Measurements from ENCODE around the gene APBA2. TPM values are rescaled to one million over a fixed set of nuclear protein-coding genes. Genes with fewer than 3 reads are reported as not detected.

APBA2 gene
- total and polyA plus RNA-seq, 2 donors = 6.7 to 15.3 TPM

DNA sequence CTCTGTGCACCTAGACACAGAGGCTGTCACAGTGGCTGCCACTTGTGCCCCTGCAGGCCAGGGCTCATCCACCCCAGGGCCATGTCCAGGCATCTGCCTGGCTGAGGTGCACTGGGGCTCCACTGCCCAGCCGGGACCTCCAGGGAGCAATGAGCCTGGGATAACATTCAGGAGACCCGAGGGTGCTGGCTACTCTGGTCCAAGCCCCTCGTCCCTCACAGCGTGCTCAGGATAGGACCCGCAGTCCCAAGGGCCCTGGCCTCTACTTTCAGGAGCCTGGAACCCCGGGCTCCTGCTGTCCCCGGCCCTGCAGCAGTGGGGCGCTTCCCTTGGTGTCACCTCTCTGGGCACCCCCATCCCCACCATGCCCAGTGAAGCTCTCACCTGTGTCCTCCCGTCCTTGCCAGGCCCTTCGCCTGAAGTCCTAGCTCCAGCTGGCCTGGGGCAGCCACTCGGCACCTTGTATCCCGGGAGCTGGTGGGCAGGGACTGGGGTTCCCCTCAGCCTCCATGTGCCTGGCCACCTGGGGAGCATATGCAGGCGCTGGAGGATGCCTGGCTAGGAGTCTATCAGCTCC is 226.0 kb downstream of the APBA2 start:
- 97% methylated on average over 13 of the region's 13 CpGs for WGBS
- H3K27me3 ChIP-seq (ENCODE audit: control insufficient read depth in 2 of 2, insufficient read depth in 1 of 2, low read length in 1 of 2) = peaks cover 0 to 12% of the 10 kb centered on the region in 2 donors
- no peak for DNase-seq (ENCODE audit: low read depth in 6 of 9, low spot score in 9 of 9)
- H3K4me1 ChIP-seq (ENCODE audit: control insufficient read depth in 2 of 2, insufficient read depth in 2 of 2, low read length in 2 of 2) = peaks cover 0 to 16% of the 10 kb centered on the region in 2 donors
- no peak overlapping the region for H3K4me3 ChIP-seq (ENCODE audit: low read length in 2 of 2)
- H3K36me3 ChIP-seq (ENCODE audit: control insufficient read depth in 2 of 2, insufficient read depth in 2 of 2, low read length in 1 of 2) = no peaks in the 10 kb centered on the region
- H3K27ac ChIP-seq (ENCODE audit: low read depth in 1 of 2, low read length in 1 of 2) = no peak overlapping the region
- H3K9me3 ChIP-seq (ENCODE audit: control insufficient read depth in 2 of 2, insufficient read depth in 1 of 2, low read length in 1 of 2) = no peaks in the 10 kb centered on the region

DNA sequence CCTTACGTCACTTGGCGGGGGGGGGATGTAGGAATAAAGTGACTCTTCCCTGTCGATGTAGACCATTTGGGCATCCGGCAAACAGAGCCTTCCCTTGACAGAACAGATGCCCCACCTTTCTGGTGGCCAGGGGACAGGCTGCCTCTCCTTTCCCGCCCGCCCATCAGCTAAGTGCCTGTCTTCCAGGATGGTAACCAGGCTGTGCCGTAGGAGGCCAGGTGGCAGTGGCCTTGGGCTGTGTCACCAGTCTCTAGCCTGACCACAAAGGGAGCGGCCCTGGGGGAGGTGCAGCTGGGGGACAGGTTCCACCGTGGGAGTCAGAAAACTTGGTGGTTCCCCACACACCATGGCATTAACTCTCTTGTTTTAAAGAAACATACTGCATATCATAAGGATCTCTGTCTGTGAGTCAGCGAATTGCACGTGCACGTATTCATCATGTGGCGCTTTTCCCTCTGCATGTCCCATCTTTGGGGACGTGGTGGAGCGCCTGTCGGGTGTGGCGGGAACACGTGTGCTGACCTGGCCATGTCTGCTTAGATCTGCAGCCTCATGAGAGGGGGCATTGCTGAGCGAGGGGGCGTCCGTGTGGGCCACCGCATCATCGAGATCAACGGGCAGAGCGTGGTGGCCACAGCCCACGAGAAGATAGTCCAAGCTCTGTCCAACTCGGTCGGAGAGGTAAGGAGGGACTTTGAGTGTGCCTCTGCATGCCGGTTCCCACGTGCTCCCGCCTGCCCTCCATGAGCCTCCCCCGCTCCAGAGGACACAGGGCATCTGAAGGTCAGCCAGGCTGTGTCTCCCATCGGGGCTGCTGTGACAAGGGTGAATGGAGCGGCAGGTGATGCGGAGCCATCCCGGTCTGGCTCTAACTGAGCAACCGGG is 227.8 kb downstream of the APBA2 start:
- Histone ChIP-seq H3K27me3 (ENCODE audit: control insufficient read depth in 2 of 2, insufficient read depth in 1 of 2, low read length in 1 of 2) (peaks cover 0 to 12% of the 10 kb centered on the region in 2 donors), H3K27ac (ENCODE audit: low read depth in 1 of 2, low read length in 1 of 2) (no peak overlapping the region), H3K36me3 (ENCODE audit: control insufficient read depth in 2 of 2, insufficient read depth in 2 of 2, low read length in 1 of 2) (no peaks in the 10 kb centered on the region), H3K4me1 (ENCODE audit: control insufficient read depth in 2 of 2, insufficient read depth in 2 of 2, low read length in 2 of 2) (peaks cover 0 to 16% of the 10 kb centered on the region in 2 donors), H3K4me3 (ENCODE audit: low read length in 2 of 2) (no peak overlapping the region), H3K9me3 (ENCODE audit: control insufficient read depth in 2 of 2, insufficient read depth in 1 of 2, low read length in 1 of 2) (no peaks in the 10 kb centered on the region)
- WGBS = 86% methylated on average over 37 of the region's 37 CpGs
- DNase-seq (ENCODE audit: low read depth in 6 of 9, low spot score in 9 of 9) = no peak

DNA sequence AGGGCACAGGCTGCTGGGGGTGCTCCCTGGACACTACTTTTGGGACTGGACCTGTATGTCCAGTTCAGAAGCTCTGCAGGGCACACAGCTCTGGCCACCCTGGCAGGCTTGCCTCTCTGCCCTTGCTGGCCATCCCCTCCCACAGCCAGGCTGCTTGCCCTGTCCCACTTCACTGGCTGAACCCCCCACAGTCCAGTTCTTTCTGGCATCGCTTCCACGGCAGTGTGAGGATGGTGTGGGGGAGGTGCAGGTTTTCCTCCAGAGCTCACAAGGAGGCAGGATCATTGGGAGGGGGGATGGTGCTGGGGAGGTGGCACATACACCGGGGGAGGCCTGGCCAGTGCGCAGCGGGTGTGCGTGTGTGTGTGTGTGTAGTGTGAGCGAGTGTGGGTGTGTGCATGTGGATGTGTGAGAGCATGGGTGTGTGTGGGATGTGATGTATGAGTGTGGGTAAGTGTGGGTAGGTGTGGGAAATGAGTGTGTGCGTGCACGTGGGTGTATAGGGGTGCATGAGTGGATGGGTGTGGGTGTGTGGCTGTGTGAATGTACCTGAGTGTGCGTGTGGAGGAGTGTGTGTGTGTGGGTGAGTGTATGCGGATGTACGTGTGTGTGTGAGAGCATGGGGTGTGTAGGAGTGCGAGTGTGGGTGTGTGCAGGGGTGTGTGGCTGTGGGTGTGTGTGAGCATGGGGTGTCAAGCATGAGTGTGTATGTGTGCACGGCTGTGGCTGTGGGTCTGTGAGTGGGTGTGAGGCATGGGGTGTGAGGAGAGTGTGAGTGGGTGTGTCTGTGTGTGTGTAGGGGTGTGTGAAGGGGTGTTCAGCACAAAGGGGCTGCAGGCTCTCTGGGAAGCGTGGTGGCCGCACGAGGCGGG is 228.7 kb downstream of the APBA2 start:
- 62% methylated on average over 18 of the region's 18 CpGs for WGBS
- Histone ChIP-seq H3K4me3 (ENCODE audit: low read length in 2 of 2) (no peak overlapping the region), H3K9me3 (ENCODE audit: control insufficient read depth in 2 of 2, insufficient read depth in 1 of 2, low read length in 1 of 2) (no peaks in the 10 kb centered on the region), H3K27me3 (ENCODE audit: control insufficient read depth in 2 of 2, insufficient read depth in 1 of 2, low read length in 1 of 2) (peaks cover 0 to 12% of the 10 kb centered on the region in 2 donors), H3K4me1 (ENCODE audit: control insufficient read depth in 2 of 2, insufficient read depth in 2 of 2, low read length in 2 of 2) (peaks cover 0 to 16% of the 10 kb centered on the region in 2 donors), H3K36me3 (ENCODE audit: control insufficient read depth in 2 of 2, insufficient read depth in 2 of 2, low read length in 1 of 2) (no peaks in the 10 kb centered on the region), H3K27ac (ENCODE audit: low read depth in 1 of 2, low read length in 1 of 2) (no peak overlapping the region)
- no peak for DNase-seq (ENCODE audit: low read depth in 6 of 9, low spot score in 9 of 9)

DNA sequence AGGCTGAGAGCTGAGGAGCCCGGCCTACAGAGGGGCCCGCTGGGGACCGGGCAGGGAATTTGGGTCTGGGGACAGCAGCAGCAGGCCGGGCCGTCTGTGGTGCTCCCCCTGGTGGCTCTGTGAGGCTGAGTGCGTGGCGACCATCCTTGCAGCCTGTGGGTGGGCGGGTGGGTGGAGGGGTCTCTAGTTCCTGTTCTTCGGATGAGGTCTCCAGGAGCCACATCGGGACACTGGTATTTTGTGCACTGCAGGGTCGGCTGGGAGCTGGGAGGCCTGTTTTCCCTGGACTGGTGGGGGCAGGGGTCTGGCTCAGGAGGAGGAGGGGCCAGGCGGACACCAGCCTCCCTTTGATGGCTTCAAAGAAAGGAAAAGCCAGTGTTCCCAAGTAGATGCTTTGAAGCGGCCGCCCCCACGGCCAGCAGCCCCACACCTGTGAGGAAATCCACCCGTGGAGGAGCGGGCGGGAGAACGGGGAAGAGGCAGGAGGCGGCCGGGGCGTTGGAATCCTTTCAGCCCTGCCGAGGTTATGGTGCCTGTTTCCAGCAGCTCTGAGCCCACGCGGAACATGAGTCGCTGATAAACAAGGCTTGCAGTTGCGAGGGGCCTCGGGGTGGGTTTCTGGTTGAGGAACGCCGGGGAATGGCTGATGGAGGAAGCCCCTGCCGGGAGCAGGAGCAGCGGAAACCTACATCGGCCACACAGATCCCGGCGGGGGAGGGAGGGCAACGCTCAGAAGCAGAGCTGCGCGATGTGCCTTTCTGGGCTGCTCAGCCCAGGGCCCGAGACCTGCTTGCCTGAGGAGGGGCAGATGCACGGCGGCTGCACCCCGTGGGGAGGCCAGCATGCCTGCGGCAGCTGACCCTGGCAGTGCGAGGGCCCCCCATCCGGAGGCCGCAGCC is 229.6 kb downstream of the APBA2 start:
- peak in 2 of 9 donors; percentile 28 for DNase-seq (ENCODE audit: low read depth in 6 of 9, low spot score in 9 of 9)
- Histone ChIP-seq H3K27ac (ENCODE audit: low read depth in 1 of 2, low read length in 1 of 2) (no peak overlapping the region), H3K36me3 (ENCODE audit: control insufficient read depth in 2 of 2, insufficient read depth in 2 of 2, low read length in 1 of 2) (no peaks in the 10 kb centered on the region), H3K4me1 (ENCODE audit: control insufficient read depth in 2 of 2, insufficient read depth in 2 of 2, low read length in 2 of 2) (peaks cover 0 to 16% of the 10 kb centered on the region in 2 donors), H3K4me3 (ENCODE audit: low read length in 2 of 2) (peak overlapping the region; percentile 25 to 40), H3K27me3 (ENCODE audit: control insufficient read depth in 2 of 2, insufficient read depth in 1 of 2, low read length in 1 of 2) (peaks cover 0 to 12% of the 10 kb centered on the region in 2 donors), H3K9me3 (ENCODE audit: control insufficient read depth in 2 of 2, insufficient read depth in 1 of 2, low read length in 1 of 2) (no peaks in the 10 kb centered on the region)
- WGBS = 6% methylated on average over 46 of the region's 46 CpGs

DNA sequence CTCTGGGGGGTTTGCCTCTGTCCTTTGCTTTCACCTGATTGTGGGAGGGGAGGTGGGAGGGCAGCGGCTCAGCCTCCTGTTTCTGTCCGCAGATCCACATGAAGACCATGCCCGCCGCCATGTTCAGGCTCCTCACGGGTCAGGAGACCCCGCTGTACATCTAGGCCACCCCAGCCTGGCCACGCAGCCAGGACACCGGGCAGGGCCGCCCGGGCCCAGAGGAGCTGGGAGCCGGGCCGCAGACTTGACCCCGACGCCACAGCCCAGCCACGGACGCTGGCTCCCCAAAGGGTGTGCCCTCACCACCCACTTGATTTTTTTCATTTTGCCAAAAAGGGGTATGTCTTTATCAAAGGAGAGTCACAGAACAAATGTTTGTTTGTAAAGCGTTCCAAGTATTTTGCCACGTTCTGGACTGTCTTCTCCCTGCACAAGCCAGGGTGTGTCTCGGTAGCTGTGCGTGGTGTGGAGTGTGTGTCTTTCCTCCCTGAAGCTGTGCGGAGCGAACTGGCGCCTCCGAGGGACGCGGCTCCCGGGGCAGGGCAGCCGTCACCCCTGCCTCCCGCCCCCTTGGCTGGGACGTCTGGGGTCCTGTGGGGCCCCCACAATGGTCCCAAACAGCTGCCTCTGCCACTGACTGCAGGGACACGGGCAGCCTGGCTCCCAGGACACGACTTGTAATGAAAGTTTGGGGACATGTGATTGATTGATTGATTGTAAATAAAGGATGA is 231.4 kb downstream of the APBA2 start:
- peaks cover 0 to 16% of the 10 kb centered on the region in 2 donors for H3K4me1 ChIP-seq (ENCODE audit: control insufficient read depth in 2 of 2, insufficient read depth in 2 of 2, low read length in 2 of 2)
- H3K27ac ChIP-seq (ENCODE audit: low read depth in 1 of 2, low read length in 1 of 2) = no peak overlapping the region
- peaks cover 0 to 12% of the 10 kb centered on the region in 2 donors for H3K27me3 ChIP-seq (ENCODE audit: control insufficient read depth in 2 of 2, insufficient read depth in 1 of 2, low read length in 1 of 2)
- H3K36me3 ChIP-seq (ENCODE audit: control insufficient read depth in 2 of 2, insufficient read depth in 2 of 2, low read length in 1 of 2) = no peaks in the 10 kb centered on the region
- no peaks in the 10 kb centered on the region for H3K9me3 ChIP-seq (ENCODE audit: control insufficient read depth in 2 of 2, insufficient read depth in 1 of 2, low read length in 1 of 2)
- H3K4me3 ChIP-seq (ENCODE audit: low read length in 2 of 2) = no peak overlapping the region
- DNase-seq (ENCODE audit: low read depth in 6 of 9, low spot score in 9 of 9) = no peak
- WGBS = 96% methylated on average over 32 of the region's 32 CpGs

DNA sequence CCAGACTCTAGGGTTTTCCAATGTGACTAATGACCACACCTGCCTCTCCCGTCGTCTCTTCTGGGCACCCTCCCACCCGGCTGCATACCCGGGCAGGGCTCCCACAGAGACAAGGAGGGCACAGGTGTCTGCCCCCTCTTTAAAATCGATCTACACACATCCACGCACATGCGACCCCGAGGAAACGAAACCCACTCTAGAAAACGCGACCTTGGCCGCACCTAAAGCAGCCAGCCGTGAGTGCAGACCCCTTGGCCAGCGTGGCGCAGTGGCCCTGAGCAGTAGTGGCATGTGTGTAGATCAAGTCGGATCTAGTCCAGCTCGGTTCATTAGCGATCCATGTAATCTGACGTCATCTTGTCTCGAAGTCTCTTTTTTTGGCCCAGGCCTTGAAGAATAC is 232.0 kb downstream of the APBA2 start:
- Histone ChIP-seq H3K4me3 (ENCODE audit: low read length in 2 of 2) (no peak overlapping the region), H3K27ac (ENCODE audit: low read depth in 1 of 2, low read length in 1 of 2) (no peak overlapping the region), H3K27me3 (ENCODE audit: control insufficient read depth in 2 of 2, insufficient read depth in 1 of 2, low read length in 1 of 2) (peaks cover 0 to 12% of the 10 kb centered on the region in 2 donors), H3K36me3 (ENCODE audit: control insufficient read depth in 2 of 2, insufficient read depth in 2 of 2, low read length in 1 of 2) (no peaks in the 10 kb centered on the region), H3K4me1 (ENCODE audit: control insufficient read depth in 2 of 2, insufficient read depth in 2 of 2, low read length in 2 of 2) (peaks cover 0 to 16% of the 10 kb centered on the region in 2 donors), H3K9me3 (ENCODE audit: control insufficient read depth in 2 of 2, insufficient read depth in 1 of 2, low read length in 1 of 2) (no peaks in the 10 kb centered on the region)
- 97% methylated on average over 20 of the region's 20 CpGs for WGBS
- no peak for DNase-seq (ENCODE audit: low read depth in 6 of 9, low spot score in 9 of 9)

DNA sequence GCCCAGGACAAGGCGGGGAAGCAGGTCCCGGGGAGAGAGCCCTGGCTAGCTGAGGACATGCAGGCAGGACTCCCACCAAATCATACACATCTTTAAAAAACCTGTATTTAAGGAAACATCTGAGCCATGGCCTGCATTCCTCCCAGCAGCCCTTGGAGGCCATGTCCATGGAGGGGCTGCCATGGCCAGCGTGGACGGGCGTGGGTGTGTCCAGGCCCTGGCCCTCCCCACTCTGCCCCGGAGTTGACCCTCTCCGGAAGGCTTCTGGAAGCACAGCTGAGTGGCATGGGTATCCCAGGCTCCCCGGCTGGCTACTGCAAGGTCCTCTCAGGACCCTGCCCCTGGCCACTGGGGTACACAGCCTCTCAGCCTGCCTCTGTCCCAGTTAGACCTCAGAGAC is 234.1 kb downstream of the APBA2 start:
- no peaks in the 10 kb centered on the region for H3K36me3 ChIP-seq (ENCODE audit: control insufficient read depth in 2 of 2, insufficient read depth in 2 of 2, low read length in 1 of 2)
- H3K27ac ChIP-seq (ENCODE audit: low read depth in 1 of 2, low read length in 1 of 2) = no peak overlapping the region
- no peak for DNase-seq (ENCODE audit: low read depth in 6 of 9, low spot score in 9 of 9)
- H3K4me3 ChIP-seq (ENCODE audit: low read length in 2 of 2) = no peak overlapping the region
- peaks cover 0 to 2% of the 10 kb centered on the region in 2 donors for H3K9me3 ChIP-seq (ENCODE audit: control insufficient read depth in 2 of 2, insufficient read depth in 1 of 2, low read length in 1 of 2)
- WGBS = 84% methylated on average over 8 of the region's 8 CpGs
- peaks cover 0 to 11% of the 10 kb centered on the region in 2 donors for H3K27me3 ChIP-seq (ENCODE audit: control insufficient read depth in 2 of 2, insufficient read depth in 1 of 2, low read length in 1 of 2)
- peaks cover 0 to 6% of the 10 kb centered on the region in 2 donors for H3K4me1 ChIP-seq (ENCODE audit: control insufficient read depth in 2 of 2, insufficient read depth in 2 of 2, low read length in 2 of 2)
